Measurements from ENCODE around the gene FTCD.
"Not testable (repeated sequence)": the region's sequence is repeated elsewhere in the genome, so short reads cannot be mapped to it uniquely, and the experiment has no call there.

FTCD gene, protein sequence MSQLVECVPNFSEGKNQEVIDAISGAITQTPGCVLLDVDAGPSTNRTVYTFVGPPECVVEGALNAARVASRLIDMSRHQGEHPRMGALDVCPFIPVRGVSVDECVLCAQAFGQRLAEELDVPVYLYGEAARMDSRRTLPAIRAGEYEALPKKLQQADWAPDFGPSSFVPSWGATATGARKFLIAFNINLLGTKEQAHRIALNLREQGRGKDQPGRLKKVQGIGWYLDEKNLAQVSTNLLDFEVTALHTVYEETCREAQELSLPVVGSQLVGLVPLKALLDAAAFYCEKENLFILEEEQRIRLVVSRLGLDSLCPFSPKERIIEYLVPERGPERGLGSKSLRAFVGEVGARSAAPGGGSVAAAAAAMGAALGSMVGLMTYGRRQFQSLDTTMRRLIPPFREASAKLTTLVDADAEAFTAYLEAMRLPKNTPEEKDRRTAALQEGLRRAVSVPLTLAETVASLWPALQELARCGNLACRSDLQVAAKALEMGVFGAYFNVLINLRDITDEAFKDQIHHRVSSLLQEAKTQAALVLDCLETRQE

DNA sequence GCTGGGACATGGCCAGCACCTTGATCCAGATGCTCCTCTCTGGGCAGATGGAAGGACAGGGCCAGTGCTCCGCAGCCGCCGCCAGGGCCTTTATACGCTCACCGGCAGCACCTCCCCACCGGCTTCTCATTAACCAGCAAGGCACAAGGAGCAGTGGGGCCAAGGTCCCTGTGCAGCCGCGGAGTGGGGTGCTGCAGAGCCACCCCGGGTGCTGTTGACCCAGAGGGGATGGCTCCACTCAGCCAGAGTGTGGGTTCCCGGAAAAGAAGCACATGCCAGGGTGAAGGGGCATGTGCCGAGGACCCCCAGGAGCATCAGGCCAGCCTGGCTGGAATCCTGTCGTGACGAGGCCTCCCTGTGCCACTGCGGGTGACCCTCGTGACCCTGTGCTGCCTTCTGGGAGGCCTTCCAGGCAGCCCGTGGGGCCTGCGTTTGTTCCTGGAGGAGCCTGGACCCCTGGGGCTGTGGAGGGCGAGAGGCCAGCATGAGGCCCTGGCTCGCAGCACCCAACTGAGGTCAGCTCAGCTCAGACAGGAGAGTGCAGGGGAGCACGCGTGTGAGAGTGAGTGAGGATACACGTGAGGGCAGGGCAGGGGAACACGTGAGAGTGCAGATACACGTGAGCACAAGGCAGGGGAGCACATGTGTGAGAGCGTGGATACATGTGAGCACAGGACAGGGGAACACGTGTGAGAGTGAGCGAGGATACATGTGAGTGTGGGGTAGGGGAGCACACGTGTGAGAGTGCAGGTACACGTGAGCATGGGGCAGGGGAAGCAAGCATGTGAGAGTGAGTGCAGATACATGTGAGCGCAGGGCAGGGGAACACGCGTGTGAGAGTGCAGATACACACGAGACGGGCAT is at the start of gene FTCD:
Gene FTCD, minus strand, starts transcription at position 66 of the 864 bp plus-strand sequence. Its CDS starts 56 bp downstream, at position 10.
- no peak for DNase-seq (ENCODE audit: low read depth in 2 of 2)

GRCh38 chr21:46205166-46205565 is 49.8 kb upstream of the FTCD start:
- DNase-seq (ENCODE audit: low read depth in 2 of 2), result no peak

DNA sequence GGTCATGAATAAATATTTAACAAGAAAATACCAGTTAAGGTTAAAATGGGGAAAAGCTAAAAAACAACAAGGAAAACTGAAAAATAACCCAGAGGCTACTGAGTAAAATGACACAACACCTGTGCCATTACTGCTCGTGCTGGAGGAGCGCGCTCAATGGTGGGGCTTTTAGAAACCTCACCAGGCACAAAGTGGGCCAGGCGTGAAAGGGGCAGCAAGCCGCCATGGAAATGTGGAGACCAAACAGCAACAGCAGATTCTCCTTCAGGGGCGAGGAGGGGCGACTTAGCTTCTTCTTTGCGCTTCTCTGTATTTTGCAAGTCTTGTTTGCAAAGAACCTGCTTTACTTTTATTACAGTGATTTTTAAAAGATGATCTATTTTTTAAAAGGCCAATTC is 47.8 kb upstream of the FTCD start:
- no peak for DNase-seq (ENCODE audit: low read depth in 2 of 2)

- DNase-seq (ENCODE audit: low read depth in 2 of 2), result no peak
Observed at GRCh38 chr21:46202592-46203202, 47.3 kb upstream of the FTCD start.

GRCh38 chr21:46200877-46201803 is 45.8 kb upstream of the FTCD start:
- DNase-seq (ENCODE audit: low read depth in 2 of 2), result not testable (repeated sequence)

DNA sequence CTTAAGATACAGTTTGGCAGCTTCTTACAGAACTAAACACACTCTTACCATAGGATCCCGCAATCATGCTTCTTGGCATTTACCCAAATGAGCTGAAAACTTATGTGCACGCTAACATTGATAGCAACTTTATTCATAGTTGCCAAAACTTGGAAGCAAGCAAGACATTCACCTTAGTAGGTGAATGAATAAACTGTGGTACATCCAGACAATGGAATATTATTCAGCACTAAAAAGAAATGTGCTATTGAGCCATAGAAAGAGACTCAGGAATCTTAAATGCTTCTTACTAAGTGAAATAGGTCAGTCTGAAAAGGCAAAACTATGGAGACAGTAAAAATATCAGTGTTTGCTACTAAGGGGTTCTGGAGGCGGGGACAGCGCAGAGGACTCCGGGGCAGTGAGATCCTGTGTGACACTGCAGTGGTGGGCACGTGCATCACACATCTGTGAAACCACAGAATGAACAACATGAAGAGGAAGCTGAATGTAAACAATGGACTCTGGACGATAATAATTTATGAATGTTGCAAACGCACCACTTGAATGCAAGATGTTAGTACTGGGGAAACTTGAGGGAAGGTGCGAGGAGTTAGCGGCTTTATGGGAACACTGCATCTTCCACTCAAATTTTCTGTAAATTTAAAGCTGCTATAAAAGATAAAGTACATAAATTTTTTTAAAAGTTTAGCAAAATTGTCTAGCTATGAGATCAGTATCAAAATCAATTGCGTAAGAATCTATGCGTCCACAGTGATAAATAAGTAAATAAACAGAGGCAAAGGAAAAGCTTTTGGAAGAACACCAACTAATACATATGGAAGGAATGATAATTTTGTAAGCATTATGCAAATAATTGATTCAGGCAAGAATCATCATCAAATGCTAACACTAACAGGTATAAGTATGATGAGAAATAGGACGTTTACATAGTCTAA is 44.3 kb upstream of the FTCD start:
- DNase-seq (ENCODE audit: low read depth in 2 of 2), result no peak

DNA sequence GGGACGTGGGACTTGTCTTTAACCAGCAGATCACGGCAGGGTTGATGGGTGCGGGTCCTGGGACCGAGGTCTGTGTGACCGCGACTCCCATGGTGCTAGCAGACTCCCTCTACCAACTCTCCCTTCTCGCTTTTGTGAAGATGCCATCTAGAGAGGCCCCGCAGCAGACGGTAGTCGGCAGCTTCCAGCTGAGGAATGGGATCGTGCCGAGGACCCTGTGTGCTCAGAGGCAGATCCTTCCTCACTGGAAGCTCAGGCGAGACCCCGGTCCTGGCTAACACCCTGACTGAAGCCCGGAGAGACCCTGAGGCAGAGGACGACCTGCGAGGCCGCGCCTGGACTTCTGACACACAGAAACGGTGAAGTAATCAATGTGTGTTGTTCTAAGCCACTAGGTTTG is 41.4 kb upstream of the FTCD start:
- no peak for DNase-seq (ENCODE audit: low read depth in 2 of 2)

DNA sequence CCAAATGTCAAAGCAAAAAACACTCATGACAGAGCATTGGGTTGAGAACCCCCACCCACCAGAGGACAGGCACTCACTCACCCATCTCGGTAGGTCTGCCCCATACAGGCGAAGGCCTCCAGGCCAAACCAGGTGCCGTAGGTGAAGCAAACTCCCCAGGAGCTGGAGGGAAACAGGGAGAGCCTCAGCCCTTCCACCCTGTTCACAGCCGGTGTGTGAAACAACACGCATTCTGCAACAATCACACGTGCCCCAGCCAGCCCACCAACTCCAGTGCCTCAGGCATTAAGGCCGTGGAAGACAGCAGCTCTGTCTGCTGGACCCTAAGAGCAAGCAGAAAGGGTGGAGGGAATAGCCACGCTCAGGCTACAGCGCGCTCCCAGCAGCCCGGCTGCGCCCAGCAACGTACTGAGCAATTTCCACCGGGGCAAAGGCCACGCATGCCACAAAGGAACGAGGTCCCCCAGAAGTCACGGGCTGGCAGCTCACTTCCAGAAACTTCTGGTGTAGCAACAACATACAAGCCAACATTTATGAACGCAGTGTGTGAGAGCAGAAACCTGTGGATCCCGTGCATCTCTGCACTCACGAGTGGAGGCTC is 40.3 kb upstream of the FTCD start:
- no peak for DNase-seq (ENCODE audit: low read depth in 2 of 2)

DNA sequence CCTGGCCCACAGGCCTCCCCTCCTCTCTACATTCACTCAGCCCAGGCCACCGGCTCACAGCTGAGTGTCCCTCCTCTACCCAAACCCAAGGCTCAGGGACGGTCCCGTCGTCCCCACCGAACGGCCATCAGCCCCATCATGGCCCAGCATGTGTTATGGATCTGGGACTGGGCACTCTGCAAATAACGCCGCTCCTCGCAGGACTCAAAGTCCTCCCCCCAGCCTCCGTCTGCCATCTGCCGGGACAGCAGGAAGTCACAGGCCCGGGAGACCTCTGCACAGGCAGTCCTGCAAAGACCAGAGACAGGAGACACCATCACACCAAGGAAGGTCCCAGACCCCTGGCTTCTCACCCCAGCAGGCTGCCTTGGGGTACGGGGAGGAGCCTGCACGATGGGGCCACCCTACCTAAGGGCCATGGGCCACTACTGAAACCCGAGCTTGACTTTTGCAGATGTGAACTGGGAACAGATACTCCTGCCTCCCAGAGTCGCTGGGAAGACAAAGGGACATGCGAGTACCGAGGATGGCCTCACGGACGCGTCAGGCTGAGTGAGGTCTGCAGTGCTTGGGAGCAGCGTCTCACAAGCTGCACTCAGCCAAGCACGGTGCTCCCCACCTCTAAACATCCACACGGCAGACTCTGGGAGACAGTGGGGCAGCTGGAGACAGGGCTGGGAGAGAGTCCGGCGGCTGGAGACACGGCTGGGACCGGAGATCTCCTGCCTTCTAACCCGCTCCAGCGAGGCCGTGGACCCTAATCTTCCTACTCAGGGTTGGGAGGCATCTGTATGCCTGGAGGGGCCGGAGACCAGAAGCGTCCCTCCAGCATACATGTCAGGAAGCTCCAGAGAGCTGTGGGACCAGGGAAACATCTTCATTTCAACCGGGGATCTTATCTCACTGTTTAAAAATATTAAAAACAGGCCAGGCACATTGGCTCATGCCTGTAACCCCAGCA is 39.3 kb upstream of the FTCD start:
- no peak for DNase-seq (ENCODE audit: low read depth in 2 of 2)

DNA sequence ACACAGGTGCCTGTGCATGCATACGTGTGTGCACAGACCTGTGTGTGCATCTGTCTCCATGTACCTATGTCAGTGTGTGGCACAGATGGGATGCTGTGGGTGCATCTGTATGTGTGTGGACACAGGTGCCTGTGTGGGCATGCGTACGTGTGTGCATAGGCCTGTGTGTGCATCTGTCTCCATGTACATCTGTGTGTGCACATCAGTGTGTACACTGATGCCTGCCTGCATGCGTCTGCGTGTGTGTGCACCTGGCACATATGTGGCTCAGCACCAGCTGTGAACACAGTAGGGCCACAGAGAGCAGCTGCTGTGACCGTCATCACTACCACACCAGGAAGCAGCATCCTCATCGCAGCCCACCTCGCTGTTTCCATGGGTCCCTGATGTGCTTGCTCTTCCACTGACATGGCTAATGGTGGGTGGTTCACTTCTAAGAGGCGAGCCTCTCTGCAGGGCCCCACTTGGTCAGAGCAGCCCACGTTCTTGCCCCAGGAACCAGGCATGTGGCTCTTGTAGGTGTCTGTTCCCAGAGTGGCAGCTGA is 38.5 kb upstream of the FTCD start:
- no peak for DNase-seq (ENCODE audit: low read depth in 2 of 2)

GRCh38 chr21:46191686-46192575 is 36.6 kb upstream of the FTCD start:
- no peak for DNase-seq (ENCODE audit: low read depth in 2 of 2)

- no peak for DNase-seq (ENCODE audit: low read depth in 2 of 2)
Observed at GRCh38 chr21:46191257-46191685, 35.9 kb upstream of the FTCD start.

DNA sequence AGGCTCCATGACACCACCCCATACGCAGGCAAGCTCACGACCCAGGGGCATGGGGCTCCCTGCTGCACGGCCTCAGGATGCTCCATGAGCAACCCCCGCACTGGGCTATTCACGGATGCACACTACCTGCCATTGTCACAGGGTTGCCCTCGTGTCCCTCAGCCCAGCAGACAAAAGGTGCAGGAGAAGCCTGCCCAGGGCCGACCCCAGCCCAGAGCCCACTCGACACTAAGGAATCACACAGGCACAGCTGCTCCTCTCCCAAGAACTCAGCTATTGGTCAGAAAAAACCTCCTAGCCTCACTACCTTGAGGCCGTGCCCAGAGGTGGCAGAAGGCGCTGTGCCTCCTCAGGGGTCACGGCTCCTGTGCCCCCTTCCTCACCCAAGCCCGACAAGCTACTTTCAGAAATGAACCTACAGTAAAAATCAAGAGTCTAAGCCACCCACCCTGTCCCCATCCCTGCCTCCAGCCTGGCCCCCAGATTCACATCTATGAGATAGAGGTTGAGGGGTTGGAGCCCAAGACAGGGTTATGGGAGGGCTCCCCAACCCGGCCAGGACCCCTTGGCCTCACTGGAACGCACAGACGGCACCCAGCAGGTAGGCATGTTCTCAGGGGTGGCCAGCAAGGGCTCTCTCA is 35.2 kb upstream of the FTCD start:
- no peak for DNase-seq (ENCODE audit: low read depth in 2 of 2)

DNA sequence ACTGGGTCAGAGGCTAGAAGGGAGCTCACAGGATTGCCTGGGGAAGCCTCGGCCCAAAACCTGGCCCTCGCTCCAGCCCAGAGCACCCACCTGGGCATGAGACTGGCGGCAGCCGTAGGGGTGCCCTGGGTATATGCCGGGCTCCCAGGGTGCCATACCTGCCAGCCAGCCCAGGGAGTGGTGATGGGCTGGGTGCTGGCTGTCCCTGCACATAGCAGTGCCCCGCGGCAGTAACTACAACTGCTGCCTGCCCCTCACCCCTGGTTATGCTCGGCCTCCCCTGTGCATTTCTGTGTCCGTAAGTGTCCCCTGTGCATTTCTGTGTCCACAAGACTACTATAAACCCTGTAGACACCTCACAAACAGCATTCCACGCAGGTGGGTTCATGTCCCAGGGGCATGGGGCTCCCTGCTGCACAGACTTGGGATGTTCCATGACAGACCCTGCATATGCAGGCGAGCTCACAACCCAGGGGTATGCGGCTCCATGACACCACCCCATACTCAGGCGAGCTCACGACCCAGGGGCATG is 34.6 kb upstream of the FTCD start:
- DNase-seq (ENCODE audit: low read depth in 2 of 2), result no peak

GRCh38 chr21:46189213-46189958 is 34.0 kb upstream of the FTCD start:
- DNase-seq (ENCODE audit: low read depth in 2 of 2), result no peak
